Mesothelial cell of epicardium (in vitro differentiated cells): ENCODE data around the gene ADGRD1. TPM values are rescaled to one million over a fixed set of nuclear protein-coding genes. Genes with fewer than 3 reads are reported as not detected.

Experiments
- DNase-seq, 2 experiments: peaks; one replicate each; pipeline ENCODE4 v3.0.0; 2021; ENCODE audit warnings: low spot score in 2 of 2; ENCODE audit not compliant: unreplicated experiment in 2 of 2
- H3K27ac Mint-ChIP-seq: 2 replicates; pipeline ENCODE4 v1.8.0; 2021; ENCODE audit warnings: mixed read lengths
- H3K27me3 Mint-ChIP-seq: 2 replicates; pipeline ENCODE4 v1.8.0; 2021; ENCODE audit warnings: low read depth, mixed read lengths
- H3K36me3 Mint-ChIP-seq: 2 replicates; pipeline ENCODE4 v1.8.0; 2021; ENCODE audit warnings: mixed read lengths
- H3K4me1 Mint-ChIP-seq: 2 replicates; pipeline ENCODE4 v1.8.0; 2021; ENCODE audit warnings: mixed read lengths
- H3K4me3 Mint-ChIP-seq: 2 replicates; pipeline ENCODE4 v1.8.0; 2021; ENCODE audit warnings: mild to moderate bottlenecking, moderate library complexity, mixed read lengths
- H3K9me3 Mint-ChIP-seq: 2 replicates; pipeline ENCODE4 v1.8.0; 2021; ENCODE audit warnings: mixed read lengths
- total RNA-seq: library from RNA; stranded (reverse); gene quantifications from 3 replicates; pipeline ENCODE4 v1.2.1, GENCODE V29; 2021
- TF ChIP-seq, protein P1 (sequence below): fragments of 200-600 bp; sonication (generic); IDR thresholded peaks from one replicate; pipeline ENCODE4 v1.5.0; 2021; ENCODE audit warnings: antibody characterized with exemption; ENCODE audit not compliant: unreplicated experiment

The ADGRD1 gene
- total RNA-seq, 1 donor from 2014 or later, result 7.2 TPM

DNA sequence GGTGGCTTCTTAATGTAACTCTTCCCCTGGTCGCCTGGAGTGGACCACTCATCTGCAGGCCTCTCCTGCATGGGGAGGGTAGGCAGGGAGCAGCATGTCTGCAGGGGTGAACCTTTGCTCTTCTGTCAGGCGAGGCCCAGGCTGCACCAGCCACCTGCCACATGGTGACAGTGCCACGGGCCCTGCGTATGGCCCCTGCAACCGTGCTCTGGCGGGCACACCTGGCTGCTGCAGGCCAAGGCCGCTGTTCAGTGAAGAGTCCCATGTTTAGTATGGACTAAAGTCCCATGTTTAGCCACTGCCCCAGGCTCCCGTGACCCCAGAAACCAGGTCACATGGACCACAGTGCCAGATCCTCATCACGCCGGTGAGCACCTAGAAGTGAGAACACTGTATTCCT is 187.0 kb downstream of the ADGRD1 start:
- TF ChIP-seq, protein P1, sequence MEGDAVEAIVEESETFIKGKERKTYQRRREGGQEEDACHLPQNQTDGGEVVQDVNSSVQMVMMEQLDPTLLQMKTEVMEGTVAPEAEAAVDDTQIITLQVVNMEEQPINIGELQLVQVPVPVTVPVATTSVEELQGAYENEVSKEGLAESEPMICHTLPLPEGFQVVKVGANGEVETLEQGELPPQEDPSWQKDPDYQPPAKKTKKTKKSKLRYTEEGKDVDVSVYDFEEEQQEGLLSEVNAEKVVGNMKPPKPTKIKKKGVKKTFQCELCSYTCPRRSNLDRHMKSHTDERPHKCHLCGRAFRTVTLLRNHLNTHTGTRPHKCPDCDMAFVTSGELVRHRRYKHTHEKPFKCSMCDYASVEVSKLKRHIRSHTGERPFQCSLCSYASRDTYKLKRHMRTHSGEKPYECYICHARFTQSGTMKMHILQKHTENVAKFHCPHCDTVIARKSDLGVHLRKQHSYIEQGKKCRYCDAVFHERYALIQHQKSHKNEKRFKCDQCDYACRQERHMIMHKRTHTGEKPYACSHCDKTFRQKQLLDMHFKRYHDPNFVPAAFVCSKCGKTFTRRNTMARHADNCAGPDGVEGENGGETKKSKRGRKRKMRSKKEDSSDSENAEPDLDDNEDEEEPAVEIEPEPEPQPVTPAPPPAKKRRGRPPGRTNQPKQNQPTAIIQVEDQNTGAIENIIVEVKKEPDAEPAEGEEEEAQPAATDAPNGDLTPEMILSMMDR, result no peak
- no peaks in the 10 kb centered on the region for H3K36me3 Mint-ChIP-seq
- H3K4me1 Mint-ChIP-seq, result no peaks in the 10 kb centered on the region
- H3K4me3 Mint-ChIP-seq, result no peak overlapping the region
- no peak for DNase-seq
- H3K27ac Mint-ChIP-seq, result no peak overlapping the region
- H3K27me3 Mint-ChIP-seq, result peaks cover 9% of the 10 kb centered on the region
- H3K9me3 Mint-ChIP-seq, result no peaks in the 10 kb centered on the region

DNA sequence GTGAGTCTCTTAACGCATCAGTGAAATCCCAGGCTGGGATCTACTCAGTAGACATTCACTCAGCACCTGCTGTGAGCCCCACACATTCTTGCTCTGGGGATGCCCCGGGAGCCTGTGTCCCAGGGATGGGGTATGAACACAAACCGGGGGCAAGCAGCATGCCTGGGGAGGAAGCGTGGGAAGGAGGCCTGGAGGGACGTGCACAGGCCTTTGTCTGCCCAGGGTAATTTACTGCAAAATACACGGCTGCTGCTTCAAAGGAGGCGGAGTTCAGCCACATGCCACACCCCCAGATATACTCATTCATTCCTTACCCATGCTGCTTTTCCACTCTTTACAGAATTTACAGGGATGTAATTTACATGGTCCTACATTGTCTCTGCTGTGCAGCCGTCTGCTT is 187.8 kb downstream of the ADGRD1 start:
- no peaks in the 10 kb centered on the region for H3K4me1 Mint-ChIP-seq
- no peak overlapping the region for H3K4me3 Mint-ChIP-seq
- TF ChIP-seq, protein P1, result no peak
- no peak overlapping the region for H3K27ac Mint-ChIP-seq
- no peaks in the 10 kb centered on the region for H3K36me3 Mint-ChIP-seq
- DNase-seq, result no peak
- peaks cover 11% of the 10 kb centered on the region for H3K27me3 Mint-ChIP-seq
- no peaks in the 10 kb centered on the region for H3K9me3 Mint-ChIP-seq

- Mint-ChIP-seq H3K9me3 (no peaks in the 10 kb centered on the region), H3K36me3 (no peaks in the 10 kb centered on the region), H3K27me3 (peaks cover 19% of the 10 kb centered on the region), H3K4me3 (no peak overlapping the region), H3K27ac (no peak overlapping the region), H3K4me1 (no peaks in the 10 kb centered on the region)
- TF ChIP-seq, protein P1, result no peak
- no peak for DNase-seq
Measured at GRCh38 chr12:131142891-131143657, 189.4 kb downstream of the ADGRD1 start.

GRCh38 chr12:131146173-131146675 is 192.5 kb downstream of the ADGRD1 start:
- Mint-ChIP-seq H3K27ac (no peak overlapping the region), H3K4me1 (no peaks in the 10 kb centered on the region), H3K36me3 (no peaks in the 10 kb centered on the region), H3K9me3 (peaks cover 9% of the 10 kb centered on the region), H3K27me3 (peaks cover 41% of the 10 kb centered on the region), H3K4me3 (no peak overlapping the region)
- DNase-seq, result no peak
- TF ChIP-seq, protein P1, result no peak

GRCh38 chr12:131147293-131147692 is 193.6 kb downstream of the ADGRD1 start:
- TF ChIP-seq, protein P1, result no peak
- Mint-ChIP-seq H3K9me3 (peaks cover 12% of the 10 kb centered on the region), H3K4me3 (no peak overlapping the region)

More at GRCh38 chr12:131147293-131147692, 193.6 kb downstream of the ADGRD1 start:
- peaks cover 50% of the 10 kb centered on the region for H3K27me3 Mint-ChIP-seq
- no peak overlapping the region for H3K27ac Mint-ChIP-seq
- H3K36me3 Mint-ChIP-seq, result no peaks in the 10 kb centered on the region
- DNase-seq, result no peak
- no peaks in the 10 kb centered on the region for H3K4me1 Mint-ChIP-seq
